Upper lobe of left lung (tissue), 4 donors: ENCODE measurements around the gene TDRKH.
"Not testable (repeated sequence)": the region's sequence is repeated elsewhere in the genome, so short reads cannot be mapped to it uniquely, and the experiment has no call there.

ENCODE experiments used
- POLR2A ChIP-seq, 4 donors: fragments of 450-650 bp; IDR thresholded peaks; one replicate each; pipeline ENCODE4 v1.5.1; 2016 to 2017; ENCODE audit warnings: antibody characterized with exemption in 4 of 4, mild to moderate bottlenecking in 2 of 4
- TF ChIP-seq, protein P1 (sequence below), 6 experiments: fragments of 450-650 bp in 4 of 6; fragments of 200-600 bp in 2 of 6; sonication (generic) in 2 of 6; IDR thresholded peaks; one replicate each; pipeline ENCODE4 v1.5.1; 2016 to 2019; ENCODE audit warnings: antibody characterized with exemption in 6 of 6

DNA sequence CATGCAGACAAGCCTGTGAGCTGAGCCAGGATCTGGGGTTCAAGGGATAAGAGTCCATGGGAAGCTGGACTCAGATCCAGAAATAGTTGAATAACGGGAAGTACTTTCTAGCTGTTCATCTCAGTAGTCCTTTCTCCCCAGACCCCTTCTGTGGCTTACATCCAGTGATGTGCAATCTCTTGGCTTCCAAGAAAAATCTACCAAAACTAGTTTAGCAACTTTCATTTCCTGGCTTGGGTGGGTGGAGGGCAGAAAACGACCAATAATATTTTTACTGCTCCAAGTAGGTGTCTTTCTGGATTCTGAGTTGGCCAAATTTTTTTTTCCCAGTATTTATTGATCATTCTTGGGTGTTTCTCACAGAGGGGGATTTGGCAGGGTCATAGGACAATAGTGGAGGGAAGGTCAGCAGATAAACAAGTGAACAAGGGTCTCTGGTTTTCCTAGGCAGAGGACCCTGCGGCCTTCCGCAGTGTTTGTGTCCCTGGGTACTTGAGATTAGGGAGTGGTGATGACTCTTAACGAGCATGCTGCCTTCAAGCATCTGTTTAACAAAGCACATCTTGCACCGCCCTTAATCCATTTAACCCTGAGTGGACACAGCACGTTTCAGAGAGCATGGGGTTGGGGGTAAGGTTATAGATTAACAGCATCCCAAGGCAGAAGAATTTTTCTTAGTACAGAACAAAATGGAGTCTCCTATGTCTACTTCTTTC, 21.8 kb downstream of the TDRKH start:
- TF ChIP-seq, protein P1, sequence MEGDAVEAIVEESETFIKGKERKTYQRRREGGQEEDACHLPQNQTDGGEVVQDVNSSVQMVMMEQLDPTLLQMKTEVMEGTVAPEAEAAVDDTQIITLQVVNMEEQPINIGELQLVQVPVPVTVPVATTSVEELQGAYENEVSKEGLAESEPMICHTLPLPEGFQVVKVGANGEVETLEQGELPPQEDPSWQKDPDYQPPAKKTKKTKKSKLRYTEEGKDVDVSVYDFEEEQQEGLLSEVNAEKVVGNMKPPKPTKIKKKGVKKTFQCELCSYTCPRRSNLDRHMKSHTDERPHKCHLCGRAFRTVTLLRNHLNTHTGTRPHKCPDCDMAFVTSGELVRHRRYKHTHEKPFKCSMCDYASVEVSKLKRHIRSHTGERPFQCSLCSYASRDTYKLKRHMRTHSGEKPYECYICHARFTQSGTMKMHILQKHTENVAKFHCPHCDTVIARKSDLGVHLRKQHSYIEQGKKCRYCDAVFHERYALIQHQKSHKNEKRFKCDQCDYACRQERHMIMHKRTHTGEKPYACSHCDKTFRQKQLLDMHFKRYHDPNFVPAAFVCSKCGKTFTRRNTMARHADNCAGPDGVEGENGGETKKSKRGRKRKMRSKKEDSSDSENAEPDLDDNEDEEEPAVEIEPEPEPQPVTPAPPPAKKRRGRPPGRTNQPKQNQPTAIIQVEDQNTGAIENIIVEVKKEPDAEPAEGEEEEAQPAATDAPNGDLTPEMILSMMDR (IDR thresholded peaks at IDR 0.05): not testable (repeated sequence)
- TF ChIP-seq POLR2A (IDR thresholded peaks at IDR 0.05): not testable (repeated sequence)
